ENCODE measurements around the gene USP46.

GRCh38 chr4:52568351-52568750, 90.8 kb downstream of the USP46 start:
- TF ChIP-seq CTCF (IDR thresholded peaks at IDR 0.05) (no peak), POLR2A (IDR thresholded peaks at IDR 0.05) (no peak)
